Endothelial cell of umbilical vein (primary cell): Measurements from ENCODE around the gene LDLRAD4. TPM values are rescaled to one million over a fixed set of nuclear protein-coding genes. Genes with fewer than 3 reads are reported as not detected.
A peak's percentile ranks its signal among the peaks of the same experiment; 100 is the strongest.

Source experiments
- BruUV-seq: library from RNA; stranded (reverse); fragments of 400-500 nt; replicated peaks from 2 replicates; lab custom pipeline; 2021; lab: Mats Ljungman, UMichigan
- CTCF ChIA-PET: fragments of 300-600, 350-600 bp; sonication (Branson Sonifier 250); formaldehyde crosslinking; loops from one replicate; lab custom pipeline; 2021; ENCODE audit warnings: antibody characterized with exemption, inconsistent platforms; lab: Charles Lee
- POLR2A ChIA-PET: fragments of 300-600, 350-600 bp; sonication (Branson Sonifier 250); formaldehyde crosslinking; loops from one replicate; lab custom pipeline; 2021; ENCODE audit warnings: antibody characterized with exemption, inconsistent platforms; lab: Charles Lee
- DNase-seq: peaks from one replicate; pipeline ENCODE4 v3.0.0-alpha.2; 2011; ENCODE audit warnings: low read depth, low spot score
- FAIRE-seq: peaks from 2 replicates; lab custom pipeline; 2011; peaks lifted over from hg19 to GRCh38; lab: Jason Lieb, UNC
- H2AFZ ChIP-seq: 2 replicates; pipeline ENCODE4 v1.6.0; 2012; ENCODE audit warnings: low read depth, low read length, control low read depth, inconsistent platforms
- H3K27ac ChIP-seq: 2 replicates; pipeline ENCODE4 v1.5.1; 2011; ENCODE audit warnings: low read depth, mild to moderate bottlenecking, control low read depth, low read length, moderate library complexity; ENCODE audit not compliant: insufficient read depth
- H3K27me3 ChIP-seq, 2 experiments: 2 replicates each; pipeline versions ENCODE4 v1.6.0 to v1.6.1; 2011; ENCODE audit warnings: low read length in 2 of 2, mixed read lengths in 1 of 2; ENCODE audit not compliant: control insufficient read depth in 2 of 2, insufficient read depth in 2 of 2
- H3K36me3 ChIP-seq, 2 experiments: 2 replicates in 1 of 2; 3 replicates in 1 of 2; pipeline ENCODE4 v1.5.1; 2011; ENCODE audit warnings: low read length in 2 of 2, mild to moderate bottlenecking in 1 of 2, moderate library complexity in 1 of 2; ENCODE audit not compliant: control insufficient read depth in 2 of 2, insufficient read depth in 2 of 2; ENCODE audit errors: extremely low read depth in 1 of 2
- H3K4me1 ChIP-seq: 3 replicates; pipeline ENCODE4 v1.5.1; 2011; ENCODE audit warnings: mild to moderate bottlenecking, low read length; ENCODE audit not compliant: control insufficient read depth, insufficient read depth; ENCODE audit errors: extremely low read depth
- H3K4me2 ChIP-seq: 2 replicates; pipeline ENCODE4 v1.6.1; 2011; ENCODE audit warnings: low read length, control low read depth, mixed read lengths; ENCODE audit not compliant: insufficient read depth
- H3K4me3 ChIP-seq, 3 experiments: fragments of 200-600 bp in 1 of 3; sonication (generic), shearing (Covaris generic) in 1 of 3; replicated peaks in 1 of 3; 2 replicates each; pipeline ENCODE4 v1.5.1; 2011 to 2016; ENCODE audit warnings: control low read depth in 3 of 3, low read length in 3 of 3, mild to moderate bottlenecking in 2 of 3, inconsistent platforms in 1 of 3, low read depth in 1 of 3, moderate library complexity in 1 of 3; ENCODE audit not compliant: insufficient read depth in 1 of 3
- H3K79me2 ChIP-seq: 2 replicates; pipeline ENCODE4 v1.6.0; 2012; ENCODE audit warnings: low read length, inconsistent platforms; ENCODE audit not compliant: control insufficient read depth, insufficient read depth
- H3K9ac ChIP-seq: replicated peaks from 2 replicates; pipeline ENCODE3; 2011; ENCODE audit warnings: low read length, control low read depth; ENCODE audit not compliant: insufficient read depth; ENCODE audit errors: extremely low read depth
- H3K9me1 ChIP-seq: replicated peaks from 3 replicates; pipeline ENCODE4 v1.6.0; 2011; ENCODE audit warnings: mild to moderate bottlenecking, low read length; ENCODE audit not compliant: control insufficient read depth, insufficient read depth; ENCODE audit errors: extremely low read depth
- H3K9me3 ChIP-seq: replicated peaks from 2 replicates; pipeline ENCODE4 v1.5.1; 2012; ENCODE audit warnings: low read length, inconsistent platforms; ENCODE audit not compliant: control insufficient read depth, insufficient read depth
- H4K20me1 ChIP-seq: replicated peaks from 2 replicates; pipeline ENCODE3; 2011; ENCODE audit warnings: mild to moderate bottlenecking, low read length; ENCODE audit not compliant: control insufficient read depth, insufficient read depth; ENCODE audit errors: extremely low read depth
- CTCF ChIP-seq, 2 donors: IDR thresholded peaks; 1 replicate in 1 of 2; 2 replicates in 1 of 2; pipeline ENCODE4 v1.5.1; 2011; ENCODE audit warnings: low read length in 2 of 2, mild to moderate bottlenecking in 2 of 2, moderate library complexity in 2 of 2, control low read depth in 1 of 2, inconsistent platforms in 1 of 2, low read depth in 1 of 2; ENCODE audit not compliant: insufficient read depth in 1 of 2; ENCODE audit errors: extremely low read depth in 1 of 2
- EZH2 ChIP-seq: IDR thresholded peaks from 2 replicates; pipeline ENCODE4 v1.6.1; 2012; ENCODE audit warnings: borderline replicate concordance, low read depth, mild to moderate bottlenecking, moderate library complexity, low read length, inconsistent platforms; ENCODE audit not compliant: severe bottlenecking
- FOS ChIP-seq: IDR thresholded peaks from 2 replicates; pipeline ENCODE4 v1.6.1; 2011; ENCODE audit warnings: mild to moderate bottlenecking, low read length, moderate library complexity, borderline replicate concordance; ENCODE audit not compliant: insufficient read depth
- GATA2 ChIP-seq: IDR thresholded peaks from 2 replicates; pipeline ENCODE4 v1.7.0; 2011; ENCODE audit warnings: low read depth, mild to moderate bottlenecking, moderate library complexity, mixed read lengths, low read length; ENCODE audit not compliant: insufficient read length, insufficient read depth
- JUN ChIP-seq: IDR thresholded peaks from 2 replicates; pipeline ENCODE4 v1.6.1; 2011; ENCODE audit warnings: borderline replicate concordance, low read depth; ENCODE audit not compliant: insufficient read length, insufficient read depth
- MAX ChIP-seq: IDR thresholded peaks from 2 replicates; pipeline ENCODE4 v1.6.1; 2011; ENCODE audit not compliant: insufficient read depth, insufficient read length
- MYC ChIP-seq: IDR thresholded peaks from one replicate; pipeline ENCODE4 v1.6.1; 2011; ENCODE audit warnings: mild to moderate bottlenecking, low read depth, low read length
- POLR2A ChIP-seq: IDR thresholded peaks from 2 replicates; pipeline ENCODE4 v1.6.1; 2012; ENCODE audit warnings: low read depth, mild to moderate bottlenecking, control low read depth, low read length
- POLR2AphosphoS5 ChIP-seq: IDR thresholded peaks from 2 replicates; pipeline ENCODE4 v1.6.1; 2012; ENCODE audit warnings: low read depth, mild to moderate bottlenecking, control low read depth, low read length, moderate library complexity; ENCODE audit not compliant: insufficient read depth
- dilution Hi-C: fragments of 300-500 bp; cut with MboI; formaldehyde crosslinking; loops from one replicate; pipeline ENCODE4 v1.15.0; 2019; ENCODE audit warnings: low sequenced_read_pairs; ENCODE audit not compliant: extremely low pct_ligation_motif_present
- intact Hi-C: fragments of 100-400 bp; cut with micrococcal nuclease; formaldehyde crosslinking; loops from one replicate; pipeline ENCODE4 v1.10.0; 2022
- polyA plus RNA-seq, 4 experiments: library from polyadenylated mRNA; depleted of rRNA in 3 of 4; stranded (reverse) in 3 of 4; unstranded in 1 of 4; fragments of >200 nt; gene quantifications; 2 replicates each; pipeline versions ENCODE4 v1.2.1 to v1.2.3, GENCODE V29; 2011 to 2012; ENCODE audit warnings: missing spikeins in 1 of 4
- total RNA-seq: library from RNA; stranded (reverse); gene quantifications from 2 replicates; pipeline ENCODE4 v1.2.3, GENCODE V29; 2021

The LDLRAD4 gene
- total and polyA plus RNA-seq, 2 donors (not counting 3 experiments of a cell fraction or from before 2014, with no cell fraction given): 5.2 to 6.5 TPM

GRCh38 chr18:13465476-13465875, 246.9 kb downstream of the LDLRAD4 start:
- Histone ChIP-seq H2AFZ (peak overlapping the region; percentile 23), H3K27me3 (no peaks in the 10 kb centered on the region), H3K9me1 (no peaks in the 10 kb centered on the region), H4K20me1 (no peaks in the 10 kb centered on the region), H3K4me3 (peak overlapping the region in 1 of 3 experiments; percentile 39), H3K36me3 (no peaks in the 10 kb centered on the region), H3K9ac (peak overlapping the region; percentile 71), H3K4me2 (peak overlapping the region; percentile 85), H3K27ac (peak overlapping the region; percentile 98), H3K4me1 (peaks cover 24% of the 10 kb centered on the region), H3K79me2 (no peaks in the 10 kb centered on the region), H3K9me3 (no peaks in the 10 kb centered on the region)
- CTCF ChIA-PET: interaction anchor here (1.0 to 1.9 kb wide), 4 partner anchors 35 to 249 kb away, joined by 3 to 5 read pairs (median 4); no protein-coding TSS in a partner anchor
- TF ChIP-seq JUN (no peak), POLR2A (no peak), FOS (no peak), GATA2 (peak; percentile 56), MAX (no peak), CTCF (IDR thresholded peaks at IDR 0.05; ENCODE audit: extremely low read depth in 1 of 2, insufficient read depth in 1 of 2, low read depth in 1 of 2, low read length in 2 of 2) (no peak), POLR2AphosphoS5 (peak; percentile 41), EZH2 (no peak), MYC (no peak)
- dilution Hi-C loops: no loop called here
- peak; percentile 86 for FAIRE-seq
- BruUV-seq: no TSS peak
- POLR2A ChIA-PET: no interaction called here
- DNase-seq: peak; percentile 77
- intact Hi-C loops: loop anchor here (1.0 to 10.0 kb wide), 6 partner anchors 36 to 339 kb away; partner anchors contain the start of genes FAM210A and RNMT
